Activated effector memory CD4-positive, alpha-beta T cell treated with Interleukin-2 at 50 U/mL for 16 hours (primary cell): Measurements from ENCODE around the gene BRD7.
"Not testable (repeated sequence)": the region's sequence is repeated elsewhere in the genome, so short reads cannot be mapped to it uniquely, and the experiment has no call there.

Source experiments
- DNase-seq: peaks from one replicate; pipeline ENCODE4 v3.0.0-alpha.2; 2020

The BRD7 gene

DNA sequence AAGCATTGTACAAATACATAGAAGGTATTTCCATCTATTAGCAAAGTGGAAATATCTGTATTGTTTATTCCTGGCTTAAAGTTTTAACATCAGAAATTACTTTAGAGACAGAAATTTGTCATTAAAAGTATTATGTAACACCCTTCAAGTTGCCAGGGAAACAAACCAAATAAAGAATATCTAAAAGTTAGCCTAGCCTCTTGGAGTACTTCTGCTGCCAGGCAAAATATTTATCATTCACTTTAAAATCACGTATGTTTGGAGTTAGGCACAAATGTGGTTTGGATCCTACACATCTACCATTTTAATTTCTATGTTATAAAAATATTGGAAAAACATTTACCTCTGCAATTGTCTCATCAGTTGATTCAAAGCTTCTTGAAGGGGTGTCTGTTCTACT lies 14.7 kb downstream of the BRD7 start:
- DNase-seq = no peak

DNA sequence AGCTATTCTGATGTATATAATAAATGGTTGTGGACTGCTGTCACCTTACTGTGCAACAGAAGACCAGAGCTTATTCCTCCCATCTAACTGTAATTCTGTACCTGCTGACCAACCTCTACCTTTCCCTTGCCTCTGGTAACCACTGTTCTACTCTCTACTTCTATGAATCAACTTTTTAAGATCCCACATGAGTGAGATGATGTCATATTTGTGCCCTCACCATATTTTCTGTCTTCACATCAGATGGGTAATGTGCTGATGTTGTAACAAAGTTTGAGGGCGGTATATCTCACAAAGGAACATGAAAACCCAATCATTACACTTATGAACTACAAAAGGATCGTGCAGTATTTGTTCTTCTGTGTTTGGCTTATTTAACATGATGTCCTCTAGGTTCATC lies 16.8 kb downstream of the BRD7 start:
- no peak for DNase-seq

DNA sequence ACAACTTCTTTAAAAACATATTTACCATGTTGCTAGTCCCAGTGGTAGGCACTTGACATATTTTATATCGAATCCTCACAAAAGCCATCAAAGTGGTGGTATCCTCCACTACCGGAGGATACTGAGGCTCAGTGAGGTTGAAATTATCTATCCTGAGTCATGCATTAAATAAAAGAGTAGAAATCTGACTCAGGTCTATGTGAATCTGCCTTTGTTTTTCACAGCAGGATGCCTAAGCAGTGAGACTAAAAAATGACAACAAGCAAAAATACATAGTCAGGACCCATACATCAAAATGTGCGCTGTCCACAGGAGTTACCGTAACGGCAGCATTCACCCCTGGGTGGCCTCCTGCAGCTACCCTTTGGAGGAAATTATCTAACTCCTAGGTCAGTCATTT lies 17.7 kb downstream of the BRD7 start:
- no peak for DNase-seq

DNA sequence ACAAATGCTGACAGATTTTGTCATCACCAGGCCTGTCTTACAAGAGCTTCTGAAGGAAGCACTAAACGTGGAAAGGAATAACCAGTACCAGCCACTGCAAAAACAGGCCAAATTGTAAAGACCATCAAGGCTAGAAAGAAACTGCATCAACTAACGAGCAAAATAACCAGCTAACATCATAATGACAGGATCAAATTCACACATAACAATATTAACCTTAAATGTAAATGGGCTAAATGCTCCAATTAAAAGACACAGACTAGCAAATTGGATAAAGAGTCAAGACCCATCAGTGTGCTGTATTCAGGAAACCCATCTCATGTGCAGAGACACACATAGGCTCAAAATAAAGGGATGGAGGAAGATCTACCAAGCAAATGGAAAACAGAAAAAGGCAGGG lies 23.6 kb downstream of the BRD7 start:
- not testable (repeated sequence) for DNase-seq

DNA sequence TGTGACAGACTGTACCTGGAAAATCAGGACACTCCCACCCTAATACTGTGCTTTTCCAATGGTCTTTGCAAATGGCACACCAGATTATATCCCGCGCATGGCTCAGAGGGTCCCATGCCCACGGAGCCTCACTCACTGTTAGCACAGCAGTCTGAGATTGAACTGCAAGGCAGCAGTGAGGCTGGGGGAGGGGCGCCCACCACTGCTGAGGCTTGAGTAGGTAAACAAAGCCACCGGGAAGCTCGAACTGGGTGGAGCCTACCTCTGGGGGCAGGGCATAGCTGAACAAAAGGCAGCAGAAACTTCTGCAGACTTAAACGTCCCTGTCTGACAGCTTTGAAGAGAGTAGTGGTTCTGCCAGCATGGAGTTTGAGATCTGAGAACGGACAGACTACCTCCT lies 25.2 kb downstream of the BRD7 start:
- not testable (repeated sequence) for DNase-seq

DNA sequence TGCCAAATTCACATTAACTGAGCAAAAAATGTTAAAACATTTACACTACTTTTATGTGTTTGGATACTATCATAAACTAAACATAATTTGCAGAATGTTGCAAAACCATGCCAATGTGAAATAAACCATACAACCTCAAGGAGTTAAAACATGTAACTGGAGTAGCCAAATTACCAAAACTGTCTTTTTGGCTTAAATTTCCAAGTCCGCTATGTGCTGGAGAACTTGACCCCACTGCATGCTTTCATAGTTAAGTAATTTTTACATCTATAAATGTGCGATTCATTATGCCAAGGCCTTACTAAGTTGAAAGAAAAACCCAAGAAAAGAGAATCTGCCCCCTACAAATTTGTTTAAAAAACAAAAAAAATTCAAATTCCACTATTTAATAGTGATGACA lies 28.2 kb downstream of the BRD7 start:
- DNase-seq = no peak

DNA sequence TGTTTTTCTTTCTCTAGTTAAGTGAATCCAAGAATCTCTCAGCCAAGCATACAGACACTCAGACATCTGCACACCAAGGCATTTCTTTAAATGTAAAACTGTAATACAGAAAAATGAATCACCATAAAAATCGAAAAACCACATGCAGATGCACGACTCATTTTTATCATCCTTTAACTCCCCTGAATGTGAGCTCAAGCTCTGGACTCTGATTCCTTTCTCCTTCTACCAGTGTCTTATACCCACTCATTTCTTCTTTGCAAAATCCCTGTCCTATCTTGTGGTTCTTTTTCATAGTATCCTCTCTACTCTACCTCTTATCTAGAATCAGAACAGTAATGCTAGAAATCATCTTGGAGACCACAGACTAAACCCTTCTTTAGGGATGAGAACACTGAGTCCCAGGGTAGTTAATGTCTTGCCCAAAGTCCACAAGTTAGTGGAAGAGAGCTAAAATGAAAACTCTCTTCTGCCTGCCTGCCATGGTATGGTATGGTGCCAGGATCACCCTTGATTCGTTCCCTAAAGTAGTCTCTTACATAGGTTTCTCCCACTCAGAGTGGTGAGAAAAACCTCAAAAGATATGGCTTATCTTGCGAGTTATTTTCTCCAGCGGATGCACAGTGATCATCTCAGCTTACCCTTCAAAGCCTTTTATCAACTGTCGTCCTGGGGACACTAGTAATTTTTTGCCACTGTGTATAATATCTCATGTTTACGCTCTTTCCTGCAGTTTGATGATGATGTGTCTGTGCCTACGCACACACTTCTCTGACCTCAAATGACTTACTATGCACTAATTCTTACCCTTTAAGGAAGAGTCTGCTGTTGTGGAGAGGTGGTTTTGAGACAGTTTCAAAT lies 30.2 kb downstream of the BRD7 start:
- DNase-seq = no peak

DNA sequence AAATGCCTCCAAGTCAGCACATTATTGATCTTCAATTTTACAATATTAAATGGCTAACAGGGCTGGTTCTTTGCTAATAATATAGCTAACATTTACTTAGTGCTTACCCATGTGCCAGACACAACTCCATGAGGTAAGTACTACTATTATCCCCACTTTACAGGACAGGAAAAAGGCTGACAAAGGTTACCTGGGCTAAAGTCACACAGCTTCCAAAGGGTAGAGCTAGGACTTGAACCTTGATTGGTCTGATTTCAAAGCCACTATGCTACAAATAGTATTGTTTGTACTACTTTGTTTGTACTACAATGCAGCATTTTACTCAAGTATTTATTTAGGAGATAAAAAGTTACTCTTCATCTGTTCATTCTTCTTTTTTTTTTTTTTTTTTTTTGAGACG lies 31.9 kb downstream of the BRD7 start:
- no peak for DNase-seq

DNA sequence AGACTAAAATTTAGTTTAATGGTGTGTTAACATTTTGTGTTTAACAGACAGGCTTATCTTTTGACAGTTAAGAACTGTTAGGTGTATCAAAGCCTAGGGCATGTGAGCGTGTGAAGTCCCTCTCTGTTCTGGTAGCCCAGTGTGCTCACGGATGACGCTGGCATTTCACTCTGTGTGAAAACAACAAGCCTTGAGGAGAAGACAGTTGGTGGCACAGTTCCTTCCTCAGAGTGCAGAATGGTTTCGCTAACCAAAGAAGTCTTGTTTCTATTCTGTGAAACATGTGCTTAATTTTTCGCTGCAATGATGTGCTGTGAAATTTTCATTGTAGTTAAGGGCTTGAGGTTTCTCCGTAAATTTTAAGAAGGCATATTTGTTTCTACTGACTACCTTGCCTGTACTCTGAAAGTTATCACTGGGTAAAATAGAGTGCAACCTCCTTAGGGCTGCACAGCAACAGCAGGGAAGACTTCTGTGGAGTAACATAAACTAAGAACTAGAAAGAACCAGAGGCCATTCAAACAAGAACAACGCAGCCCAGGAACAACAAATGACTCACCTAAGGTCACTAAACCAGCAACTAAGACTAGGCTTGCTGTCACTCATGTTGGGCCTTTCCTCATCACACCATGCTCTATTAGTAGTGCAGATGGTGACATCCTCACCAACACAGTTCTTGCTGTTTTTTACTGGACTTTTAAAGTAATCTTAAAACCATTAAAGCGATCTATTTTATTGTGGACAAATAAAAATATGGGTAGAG lies 33.4 kb downstream of the BRD7 start:
- no peak for DNase-seq

DNA sequence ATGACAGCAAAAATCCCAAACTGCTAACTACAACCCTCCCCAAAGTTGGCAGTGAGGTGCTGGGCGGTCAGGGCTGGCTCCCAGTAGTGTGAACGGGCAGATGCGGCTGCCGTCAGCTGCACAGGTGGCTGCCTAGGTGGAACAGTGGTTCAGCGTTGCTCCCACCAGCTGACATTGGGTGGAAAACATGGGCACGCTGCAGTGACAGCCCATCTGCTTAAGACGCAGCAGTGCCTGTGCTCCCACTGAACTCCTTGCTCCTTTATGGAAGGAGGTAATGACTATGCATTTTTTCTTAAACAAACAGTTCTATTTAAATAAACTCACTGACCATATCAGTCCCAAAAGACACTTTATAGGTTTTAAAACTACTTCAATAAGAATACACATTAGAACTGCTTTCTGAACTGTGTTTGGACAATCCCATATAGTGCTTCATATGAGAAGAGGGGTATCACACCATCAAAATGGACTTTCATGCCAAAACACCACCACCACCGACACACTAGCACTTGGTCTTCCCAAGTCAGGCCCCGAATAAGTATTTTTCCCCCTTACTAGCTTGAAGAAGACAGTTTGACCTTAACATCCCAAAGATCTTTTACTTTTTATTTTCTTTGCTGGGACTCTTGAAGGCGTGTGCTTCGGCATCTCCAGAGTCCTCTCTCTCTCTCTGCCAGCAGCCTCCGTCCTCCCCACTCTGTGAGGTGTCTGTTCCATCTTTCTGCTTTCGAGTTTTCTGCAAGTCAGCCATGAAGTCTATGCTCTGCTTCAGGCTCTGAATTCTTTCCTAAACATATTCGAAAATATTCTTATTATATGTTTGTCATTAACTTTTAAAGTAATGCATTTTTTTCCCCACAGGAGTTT lies 34.4 kb downstream of the BRD7 start:
- no peak for DNase-seq

DNA sequence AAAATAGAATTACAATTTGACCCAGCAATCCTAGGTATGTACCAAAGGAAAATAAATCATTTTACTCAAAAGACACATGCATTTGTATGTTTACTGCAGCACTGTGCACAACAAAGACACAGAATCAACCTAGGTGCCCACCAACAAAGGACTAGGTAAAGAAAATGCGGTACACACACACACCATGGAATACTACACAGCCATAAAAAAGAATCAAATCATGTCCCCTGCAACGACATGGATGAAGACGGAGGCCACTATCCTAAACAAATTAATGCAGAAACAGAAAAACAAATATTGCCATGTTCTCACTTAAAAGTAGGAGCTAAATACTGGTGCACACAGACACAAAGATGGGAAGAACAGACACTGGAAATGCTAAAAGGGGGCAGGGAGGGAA lies 36.2 kb downstream of the BRD7 start:
- DNase-seq = no peak

DNA sequence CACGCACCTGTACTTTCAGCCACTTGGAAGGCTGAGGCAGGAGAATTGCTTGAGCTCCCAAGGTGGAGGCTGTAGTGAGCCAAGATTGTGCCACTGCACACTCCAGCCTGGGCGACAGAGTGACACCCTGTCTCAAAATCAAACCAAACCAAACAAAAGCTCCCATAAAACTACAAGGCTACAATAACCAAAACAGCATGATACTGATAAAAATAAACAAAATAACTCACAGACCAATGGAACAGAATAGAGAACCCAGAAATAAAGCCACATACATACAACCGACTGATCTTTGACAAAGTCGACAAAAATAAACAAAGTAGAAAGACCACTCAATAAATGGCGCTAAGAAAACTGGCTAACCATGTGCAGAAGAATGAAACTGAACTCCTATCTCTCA lies 37.2 kb downstream of the BRD7 start:
- no peak for DNase-seq

DNA sequence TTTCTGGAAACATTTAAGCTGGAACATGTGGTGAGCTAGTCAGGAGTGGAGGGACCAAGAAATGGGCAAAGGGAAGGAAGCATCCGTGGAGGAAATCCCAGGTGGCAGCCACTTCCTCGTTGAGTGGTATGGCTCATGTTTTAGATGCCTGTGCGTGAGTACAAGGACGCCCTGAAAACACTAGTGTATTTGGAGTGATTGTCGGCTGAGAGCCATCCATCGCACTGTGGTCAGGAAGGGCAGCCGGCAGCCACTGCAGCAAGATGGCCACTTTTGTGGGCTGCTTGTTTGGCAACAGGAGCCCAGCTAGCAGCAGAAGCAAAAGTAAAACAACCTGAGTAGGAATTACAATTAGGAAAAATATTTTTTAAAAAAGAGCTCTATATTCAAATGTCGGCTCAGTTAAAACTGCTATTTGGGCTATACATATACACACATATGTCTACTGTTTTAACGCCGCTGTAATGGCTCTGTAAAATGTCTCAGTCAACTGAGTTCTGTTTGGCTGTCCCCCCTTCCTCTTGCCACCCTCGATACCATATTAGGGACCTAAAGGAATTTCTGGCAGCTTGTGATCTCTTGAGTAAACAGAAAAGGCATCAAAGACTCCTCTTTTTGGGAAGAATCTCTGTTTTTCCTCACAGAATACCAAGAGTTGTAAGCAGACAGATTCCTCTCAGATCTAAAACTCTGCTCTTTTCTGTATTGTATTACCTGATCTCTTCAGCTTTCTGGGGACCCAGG lies 39.2 kb downstream of the BRD7 start:
- no peak for DNase-seq

DNA sequence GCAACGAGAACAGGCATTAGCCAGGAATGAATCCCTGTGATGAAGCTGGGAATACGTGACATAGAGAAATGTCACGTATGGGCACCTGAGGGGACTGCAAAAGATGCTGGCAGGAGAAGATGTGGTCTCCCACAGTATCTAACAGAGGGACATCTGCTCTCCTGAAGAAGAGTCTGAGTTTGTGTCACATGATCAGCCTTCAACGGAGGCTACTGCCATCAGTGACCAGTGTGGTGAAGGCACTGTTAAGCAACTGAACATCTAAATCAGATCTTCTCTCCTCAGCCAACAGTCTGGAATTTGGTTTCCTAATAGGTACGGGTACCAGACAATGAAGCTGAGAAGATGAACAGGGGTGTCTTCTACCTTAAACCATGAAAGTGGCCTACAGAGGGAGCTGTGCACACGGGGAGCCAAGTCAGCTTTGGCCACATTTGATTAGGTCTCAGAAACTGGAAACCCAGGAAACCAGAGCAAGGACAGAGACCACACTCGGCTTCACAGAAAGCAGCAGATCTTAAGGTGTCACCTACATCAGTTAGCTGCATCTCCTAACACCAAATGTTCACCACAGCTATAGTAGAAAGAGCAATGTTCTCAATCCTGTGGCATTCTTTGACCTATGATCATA lies 41.8 kb downstream of the BRD7 start:
- DNase-seq = peak; percentile 43

DNA sequence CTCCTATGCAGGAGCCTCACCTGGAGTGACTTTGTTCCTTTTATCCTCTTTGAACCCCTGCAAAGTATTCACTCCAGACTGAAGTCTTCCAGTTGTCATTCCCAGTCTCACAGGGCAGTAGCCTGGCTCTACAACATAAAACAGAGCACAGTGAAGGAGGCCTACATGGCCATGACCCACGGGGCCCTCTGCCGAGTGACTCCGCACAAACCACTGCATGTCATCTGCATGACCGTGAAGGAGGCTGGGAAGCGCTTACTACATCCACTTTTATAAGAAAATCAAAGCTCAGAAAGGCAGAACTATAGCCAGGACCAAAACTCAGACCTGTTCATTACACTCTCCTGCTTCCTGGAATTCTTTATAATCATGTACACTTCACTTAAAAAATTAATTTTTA lies 42.5 kb downstream of the BRD7 start:
- DNase-seq = no peak

DNA sequence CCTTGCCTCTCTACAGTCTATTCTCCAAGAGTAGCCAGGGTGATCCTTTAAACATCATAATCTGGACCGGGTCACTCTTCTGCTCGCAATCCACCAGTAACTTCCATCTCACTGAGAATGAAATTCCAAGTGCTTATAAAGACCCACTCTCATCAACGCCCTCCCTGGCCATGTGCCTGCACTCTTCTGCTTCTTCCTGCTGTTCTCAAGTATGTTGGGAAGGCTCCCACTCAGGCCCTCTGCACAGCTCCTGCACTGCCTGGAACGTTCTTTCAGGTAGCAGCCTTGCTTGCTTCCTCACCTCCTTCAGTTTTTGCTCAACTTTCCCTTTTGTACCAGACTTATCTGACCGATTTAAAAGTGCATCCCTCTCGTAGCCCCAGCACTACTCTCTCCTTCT lies 44.4 kb downstream of the BRD7 start:
- no peak for DNase-seq

DNA sequence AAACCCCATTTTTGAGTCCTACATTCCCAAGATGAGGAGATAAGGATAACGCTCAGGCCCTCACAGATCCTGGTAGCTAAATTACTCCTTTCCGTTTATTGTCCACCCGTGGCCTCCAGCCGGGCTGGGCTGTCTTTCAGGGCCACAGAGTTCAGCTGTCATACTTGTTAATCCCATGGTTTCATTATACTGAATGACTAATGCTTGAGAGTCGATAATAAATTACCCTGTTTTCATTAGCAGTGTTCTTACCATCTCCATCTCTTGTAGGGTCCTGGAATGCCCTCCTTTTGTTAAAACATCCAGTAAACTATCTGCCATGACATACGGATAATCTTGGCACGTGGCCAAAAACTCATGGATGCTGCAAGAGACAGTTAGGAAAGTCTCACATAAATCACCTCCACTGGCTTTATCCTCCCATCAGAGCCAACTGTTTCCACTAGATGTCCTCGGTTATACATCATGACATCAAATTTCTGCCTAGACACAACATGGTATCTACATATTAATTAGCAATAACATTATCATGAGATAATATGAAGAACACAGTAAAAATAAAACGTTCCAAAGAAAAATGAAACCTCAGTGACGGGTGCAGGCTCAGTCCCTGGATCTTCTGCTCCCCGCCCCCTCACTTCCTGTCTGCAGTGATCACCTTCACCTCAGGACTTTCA lies 45.3 kb downstream of the BRD7 start:
- DNase-seq = no peak

DNA sequence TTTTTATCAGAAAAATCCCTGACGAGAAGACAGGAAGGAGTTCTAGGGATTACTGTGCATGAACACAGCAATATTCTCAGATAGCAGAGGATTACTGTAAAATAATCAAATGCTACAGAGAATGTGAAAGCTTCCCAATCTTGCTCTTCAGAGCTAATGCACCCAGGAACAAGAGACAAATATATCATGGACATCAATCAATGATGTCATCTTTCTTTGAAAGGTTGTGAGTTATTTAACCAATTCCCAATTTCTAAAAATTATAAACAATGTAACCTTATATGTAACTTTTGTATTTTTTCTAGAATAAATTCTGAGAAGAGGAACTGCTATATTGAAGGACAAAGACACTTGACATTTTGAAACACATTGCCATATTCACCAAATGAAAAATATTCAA lies 46.5 kb downstream of the BRD7 start:
- no peak for DNase-seq

DNA sequence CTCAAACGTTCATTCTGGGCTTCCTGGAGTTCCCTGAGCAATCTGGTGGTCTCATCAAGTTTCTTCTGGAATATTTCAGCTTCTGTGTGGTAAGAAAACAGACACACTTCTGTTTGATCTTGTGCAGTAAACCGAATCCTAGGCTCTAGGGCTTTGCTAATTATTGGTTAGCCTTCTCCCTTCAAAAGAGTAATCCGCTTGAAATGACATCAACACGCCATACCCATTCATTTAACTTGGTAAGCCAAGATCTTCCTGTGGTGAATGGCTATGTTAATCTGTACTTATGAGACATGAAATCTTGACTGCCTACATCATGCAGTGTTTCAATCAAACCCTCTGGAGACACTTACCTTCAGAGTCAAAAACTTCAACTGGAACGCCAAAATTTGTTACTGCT lies 48.5 kb downstream of the BRD7 start:
- DNase-seq = no peak

DNA sequence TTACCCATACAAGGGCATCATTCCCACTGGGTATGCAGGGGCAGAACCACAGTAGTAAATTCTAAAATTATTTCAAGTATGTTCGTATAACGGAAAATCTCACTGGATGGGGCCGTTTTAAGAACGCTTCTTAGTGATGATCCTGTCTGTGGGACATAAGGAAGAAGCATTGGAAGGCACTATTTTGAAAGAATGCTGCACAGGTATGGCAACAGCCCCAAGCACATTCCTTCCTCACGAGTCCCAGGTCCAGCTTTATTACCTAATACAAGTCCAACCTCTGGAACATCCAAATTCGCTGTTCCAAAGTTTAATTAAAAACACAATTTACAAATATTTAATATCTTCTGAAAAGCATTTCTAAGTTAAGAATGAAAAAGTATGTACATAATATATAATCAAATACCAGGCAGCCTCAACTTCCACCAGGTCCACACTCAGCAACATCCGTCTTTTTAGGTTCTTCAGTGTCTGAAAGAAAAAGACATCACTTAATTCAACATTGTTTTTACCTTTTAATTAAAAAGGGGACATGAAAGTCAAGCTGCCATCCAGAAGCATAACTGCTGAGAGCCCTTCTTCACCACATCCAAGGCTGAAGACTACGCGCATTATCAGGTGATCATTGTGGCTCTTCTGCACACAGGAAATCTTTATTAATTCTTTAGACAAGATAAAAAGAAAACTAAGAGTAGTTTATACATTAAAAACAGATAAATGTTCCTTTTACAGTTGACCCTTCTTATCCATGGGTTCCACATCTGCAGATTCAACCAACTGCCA lies 49.8 kb downstream of the BRD7 start:
- no peak for DNase-seq
